ENCODE data around the gene SYNC. TPM values are rescaled to one million over a fixed set of nuclear protein-coding genes. Genes with fewer than 3 reads are reported as not detected.

SYNC gene
- total and polyA plus RNA-seq, 12 donors, result 3.2 to 35.4 (median 6.8) TPM

- TF ChIP-seq CTCF (IDR thresholded peaks at IDR 0.05) (no peak), POLR2A (IDR thresholded peaks at IDR 0.05) (no peak)
- no peak for DNase-seq
- Histone ChIP-seq H3K4me3 (no peak overlapping the region), H3K36me3 (replicated peaks in 1 of 2) (peaks cover 0 to 94% of the 10 kb centered on the region in 2 donors), H3K4me1 (replicated peaks in 1 of 2) (no peaks in the 10 kb centered on the region), H3K9me3 (replicated peaks in 1 of 3) (no peaks in the 10 kb centered on the region), H3K27me3 (no peaks in the 10 kb centered on the region), H3K27ac (no peak overlapping the region)
- WGBS, 4 donors, result 62 to 68% (median 64%) methylated on average over 12 of the region's 12 CpGs
- intact Hi-C loops (cut with DNase I), result no loop called here
Observed at GRCh38 chr1:32666901-32667566, 35.5 kb downstream of the SYNC start.

- H3K27me3 ChIP-seq, result no peaks in the 10 kb centered on the region
- intact Hi-C loops (cut with DNase I), result no loop called here
- H3K4me3 ChIP-seq, result no peak overlapping the region
- no peak for DNase-seq
- H3K27ac ChIP-seq, result no peak overlapping the region
- WGBS, 4 donors, result 39 to 47% (median 43%) methylated on average over 1 of the region's 1 CpG
- no peaks in the 10 kb centered on the region for H3K9me3 ChIP-seq (replicated peaks in 1 of 3)
- no peaks in the 10 kb centered on the region for H3K4me1 ChIP-seq (replicated peaks in 1 of 2)
- peaks cover 0 to 91% of the 10 kb centered on the region in 2 donors for H3K36me3 ChIP-seq (replicated peaks in 1 of 2)
- TF ChIP-seq CTCF (IDR thresholded peaks at IDR 0.05) (no peak), POLR2A (IDR thresholded peaks at IDR 0.05) (no peak)
Observed at GRCh38 chr1:32665915-32666314, 36.7 kb downstream of the SYNC start.

GRCh38 chr1:32659581-32659980, 43.0 kb downstream of the SYNC start:
- no peaks in the 10 kb centered on the region for H3K9me3 ChIP-seq (replicated peaks in 1 of 3)
- intact Hi-C loops (cut with DNase I), result no loop called here
- peaks cover 0 to 79% of the 10 kb centered on the region in 2 donors for H3K36me3 ChIP-seq (replicated peaks in 1 of 2)
- H3K27me3 ChIP-seq, result no peaks in the 10 kb centered on the region
- DNase-seq, result no peak
- H3K27ac ChIP-seq, result no peak overlapping the region
- H3K4me3 ChIP-seq, result no peak overlapping the region
- WGBS, 4 donors, result 86 to 97% (median 93%) methylated on average over 1 of the region's 1 CpG
- H3K4me1 ChIP-seq (replicated peaks in 1 of 2), result peaks cover 10 to 23% of the 10 kb centered on the region in 2 donors
- no peak for TF ChIP-seq CTCF (IDR thresholded peaks at IDR 0.05)
- TF ChIP-seq POLR2A (IDR thresholded peaks at IDR 0.05), result no peak

GRCh38 chr1:32652244-32652962, 50.2 kb downstream of the SYNC start:
- intact Hi-C loops (cut with DNase I), result no loop called here
- DNase-seq, result peak in 1 of 7 donors; percentile 50
- TF ChIP-seq POLR2A (IDR thresholded peaks at IDR 0.05) (no peak), CTCF (IDR thresholded peaks at IDR 0.05) (no peak)
- Histone ChIP-seq H3K36me3 (replicated peaks in 1 of 2) (peaks cover 0 to 37% of the 10 kb centered on the region in 2 donors), H3K27ac (peak overlapping the region in 1 of 5 donors; percentile 99), H3K9me3 (replicated peaks in 1 of 3) (no peaks in the 10 kb centered on the region), H3K4me3 (peak overlapping the region in 1 of 4 donors; percentile 73), H3K27me3 (no peaks in the 10 kb centered on the region), H3K4me1 (replicated peaks in 1 of 2) (peaks cover 33 to 68% of the 10 kb centered on the region in 2 donors)
- 87 to 94% (median 90%) methylated on average over 16 of the region's 16 CpGs for WGBS, 4 donors

Measured in adrenal gland (tissue), 12 donors.